ENCODE results near the gene COG5. TPM values are rescaled to one million over a fixed set of nuclear protein-coding genes. Genes with fewer than 3 reads are reported as not detected.

The COG5 gene
- total and polyA plus RNA-seq, 3 donors from 2014 or later: 27.1 to 76.1 (median 70.6) TPM

DNA sequence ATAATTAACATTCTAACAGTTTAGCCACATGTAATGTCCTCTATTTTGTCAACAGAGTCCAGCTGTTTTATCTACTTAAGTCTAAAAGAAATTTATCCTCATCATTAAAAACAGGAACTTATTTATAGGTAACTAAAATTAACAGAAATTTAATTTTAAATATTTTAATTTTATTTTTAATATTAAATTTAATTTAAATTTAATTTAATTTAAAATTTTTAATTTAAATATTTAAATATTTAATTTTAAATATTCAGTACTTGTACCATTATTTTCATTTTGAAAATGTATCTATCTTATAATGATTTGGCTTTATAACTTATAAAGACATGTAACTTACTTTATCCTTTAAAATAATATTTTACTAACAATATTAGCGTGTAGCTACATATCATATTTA, 94.9 kb downstream of the COG5 start:
- Histone ChIP-seq H3K36me3 (ENCODE audit: low read depth, missing control alignments) (no peaks in the 10 kb centered on the region), H3K4me3 (no peak overlapping the region), H3K4me1 (no peaks in the 10 kb centered on the region), H3K27ac (no peak overlapping the region), H3K27me3 (no peaks in the 10 kb centered on the region), H3K9me3 (no peaks in the 10 kb centered on the region)
- no peak for DNase-seq
- intact Hi-C loops (cut with DNase I; ENCODE audit: low total_unique reads): loop anchor here (10.0 kb wide), 1 partner anchor 256 kb away; no protein-coding TSS in a partner anchor
- WGBS, 2 donors: 100% methylated on average over 1 of the region's 1 CpG
- TF ChIP-seq, protein P1, sequence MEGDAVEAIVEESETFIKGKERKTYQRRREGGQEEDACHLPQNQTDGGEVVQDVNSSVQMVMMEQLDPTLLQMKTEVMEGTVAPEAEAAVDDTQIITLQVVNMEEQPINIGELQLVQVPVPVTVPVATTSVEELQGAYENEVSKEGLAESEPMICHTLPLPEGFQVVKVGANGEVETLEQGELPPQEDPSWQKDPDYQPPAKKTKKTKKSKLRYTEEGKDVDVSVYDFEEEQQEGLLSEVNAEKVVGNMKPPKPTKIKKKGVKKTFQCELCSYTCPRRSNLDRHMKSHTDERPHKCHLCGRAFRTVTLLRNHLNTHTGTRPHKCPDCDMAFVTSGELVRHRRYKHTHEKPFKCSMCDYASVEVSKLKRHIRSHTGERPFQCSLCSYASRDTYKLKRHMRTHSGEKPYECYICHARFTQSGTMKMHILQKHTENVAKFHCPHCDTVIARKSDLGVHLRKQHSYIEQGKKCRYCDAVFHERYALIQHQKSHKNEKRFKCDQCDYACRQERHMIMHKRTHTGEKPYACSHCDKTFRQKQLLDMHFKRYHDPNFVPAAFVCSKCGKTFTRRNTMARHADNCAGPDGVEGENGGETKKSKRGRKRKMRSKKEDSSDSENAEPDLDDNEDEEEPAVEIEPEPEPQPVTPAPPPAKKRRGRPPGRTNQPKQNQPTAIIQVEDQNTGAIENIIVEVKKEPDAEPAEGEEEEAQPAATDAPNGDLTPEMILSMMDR (IDR thresholded peaks at IDR 0.05): no peak
- no peak for TF ChIP-seq POLR2A (IDR thresholded peaks at IDR 0.05)

DNA sequence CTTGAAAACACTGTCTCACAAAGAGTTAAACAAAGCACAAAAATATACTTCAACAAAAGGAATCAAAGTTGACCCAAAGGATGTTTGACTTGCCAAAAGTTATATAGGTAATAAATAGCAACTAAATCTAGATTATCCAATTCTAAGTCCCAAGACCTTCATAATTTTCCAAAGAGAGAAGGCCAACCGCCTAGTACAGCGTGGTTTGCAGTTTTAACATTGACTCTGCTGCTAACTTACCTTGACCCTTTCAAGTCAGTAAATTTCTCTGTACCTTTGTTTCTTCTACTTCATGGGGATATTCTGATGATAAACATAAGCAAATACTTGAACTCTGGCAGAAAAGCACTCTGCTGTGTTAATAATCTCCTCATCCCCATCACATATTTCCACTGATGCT, 95.7 kb downstream of the COG5 start:
- H3K27ac ChIP-seq: no peak overlapping the region
- H3K9me3 ChIP-seq: no peaks in the 10 kb centered on the region
- no peak for DNase-seq
- H3K4me3 ChIP-seq: no peak overlapping the region
- 68 to 69% methylated on average over 2 of the region's 2 CpGs for WGBS, 2 donors
- no peaks in the 10 kb centered on the region for H3K27me3 ChIP-seq
- H3K36me3 ChIP-seq (ENCODE audit: low read depth, missing control alignments): no peaks in the 10 kb centered on the region
- TF ChIP-seq, protein P1 (IDR thresholded peaks at IDR 0.05): no peak
- intact Hi-C loops (cut with DNase I; ENCODE audit: low total_unique reads): loop anchor here (10.0 kb wide), 1 partner anchor 257 kb away; no protein-coding TSS in a partner anchor
- H3K4me1 ChIP-seq: no peaks in the 10 kb centered on the region

DNA sequence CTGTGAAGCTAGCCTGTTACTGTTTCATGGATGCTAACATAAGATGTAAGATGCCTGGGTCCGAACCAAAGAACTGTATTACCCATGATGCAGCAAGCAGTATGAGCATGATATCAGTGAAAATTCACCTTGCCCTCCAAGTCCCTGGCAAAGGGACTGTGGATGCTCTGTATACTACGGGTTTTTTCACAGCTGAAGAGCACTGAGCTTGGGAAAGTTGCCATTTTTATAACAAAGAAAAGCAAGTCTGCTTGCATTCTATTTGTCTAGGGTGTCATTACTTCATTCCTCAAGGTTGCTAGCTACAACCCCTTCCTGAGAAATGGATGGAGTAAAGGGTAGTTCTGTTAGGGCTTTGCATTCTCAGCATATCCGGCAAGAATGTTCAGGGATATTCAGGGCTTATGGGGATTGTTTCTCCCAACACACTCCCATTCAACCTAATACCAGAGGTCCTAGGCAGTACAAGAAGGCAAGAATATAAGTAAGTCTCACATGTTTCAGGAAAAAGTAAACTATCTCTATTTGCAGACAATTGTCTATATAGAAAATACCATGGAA, 99.0 kb downstream of the COG5 start:
- Histone ChIP-seq H3K4me1 (no peaks in the 10 kb centered on the region), H3K9me3 (no peaks in the 10 kb centered on the region), H3K4me3 (no peak overlapping the region), H3K27ac (no peak overlapping the region), H3K36me3 (ENCODE audit: low read depth, missing control alignments) (no peaks in the 10 kb centered on the region), H3K27me3 (no peaks in the 10 kb centered on the region)
- TF ChIP-seq, protein P1 (IDR thresholded peaks at IDR 0.05): no peak
- TF ChIP-seq POLR2A (IDR thresholded peaks at IDR 0.05): no peak
- WGBS, 2 donors: 82 to 85% methylated on average over 3 of the region's 3 CpGs
- intact Hi-C loops (cut with DNase I; ENCODE audit: low total_unique reads): loop anchor here (10.0 kb wide), 1 partner anchor 260 kb away; no protein-coding TSS in a partner anchor
- DNase-seq: no peak

DNA sequence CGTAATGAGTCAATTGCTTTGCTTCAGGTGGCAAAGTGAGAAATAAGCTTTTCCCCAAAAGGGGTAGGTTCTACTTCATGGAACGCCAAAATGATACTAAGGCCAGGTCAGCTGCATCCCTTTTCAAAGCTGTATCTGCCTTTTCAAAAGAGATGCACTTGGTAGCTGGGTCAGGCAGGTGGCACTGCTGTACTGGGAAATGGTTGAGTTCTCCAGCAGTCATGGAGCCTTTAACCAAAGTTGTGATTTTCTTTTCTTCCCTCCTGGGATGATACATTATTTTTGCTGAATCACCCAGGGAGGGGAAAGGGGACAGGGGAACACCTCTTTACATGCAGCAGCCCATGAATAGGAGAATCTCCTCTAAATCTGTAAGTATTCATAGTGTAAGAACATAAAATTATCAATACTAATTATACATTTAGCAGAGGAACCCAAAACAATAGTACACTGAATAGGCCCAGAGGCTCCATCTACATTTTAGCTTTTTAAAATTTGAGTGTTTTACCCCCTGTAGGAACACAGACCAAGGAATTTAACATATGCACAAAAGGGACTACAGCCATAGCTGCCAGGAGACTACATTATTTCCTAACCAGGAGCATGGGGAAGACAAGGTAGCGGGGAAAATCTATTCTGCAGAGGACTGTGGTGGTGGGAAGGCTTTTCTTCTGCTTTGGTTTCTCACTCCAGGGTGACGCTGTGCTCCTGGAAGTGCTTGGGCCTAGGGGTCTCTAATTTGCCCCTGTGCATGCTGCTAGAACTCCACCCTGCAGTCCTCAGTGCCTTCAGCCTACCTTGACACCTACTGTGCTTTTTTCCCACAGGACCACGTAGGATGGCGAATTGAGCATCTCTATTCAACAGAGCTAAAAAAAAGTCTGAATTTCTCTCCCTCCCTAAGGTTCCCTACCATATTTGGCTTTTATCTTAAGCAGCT, 100.3 kb downstream of the COG5 start:
- Histone ChIP-seq H3K27ac (no peak overlapping the region), H3K9me3 (no peaks in the 10 kb centered on the region), H3K4me3 (no peak overlapping the region), H3K36me3 (ENCODE audit: low read depth, missing control alignments) (no peaks in the 10 kb centered on the region), H3K27me3 (no peaks in the 10 kb centered on the region), H3K4me1 (no peaks in the 10 kb centered on the region)
- WGBS, 2 donors: 79 to 82% methylated on average over 6 of the region's 6 CpGs
- TF ChIP-seq, protein P1 (IDR thresholded peaks at IDR 0.05): peak; percentile 29 to 70 (median 57)
- no peak for TF ChIP-seq POLR2A (IDR thresholded peaks at IDR 0.05)
- DNase-seq: peak; percentile 65
- intact Hi-C loops (cut with DNase I; ENCODE audit: low total_unique reads): loop anchor here (10.0 kb wide), 1 partner anchor 261 kb away; no protein-coding TSS in a partner anchor
